ENCODE results near the gene RGS6. TPM values are rescaled to one million over a fixed set of nuclear protein-coding genes. Genes with fewer than 3 reads are reported as not detected.
A peak's percentile ranks its signal among the peaks of the same experiment; 100 is the strongest.

RGS6 gene
- total RNA-seq, 2 experiments from 2014 or later: not detected

- no peaks in the 10 kb centered on the region for H3K36me3 Mint-ChIP-seq (ENCODE audit: low read depth)
- H3K9me3 Mint-ChIP-seq: peaks cover 6% of the 10 kb centered on the region
- H3K4me3 ChIP-seq (ENCODE audit: low read length): no peak overlapping the region
- peaks cover 35% of the 10 kb centered on the region for H3K4me1 ChIP-seq (ENCODE audit: insufficient read depth, low read length)
- POLR2A ChIA-PET: interaction anchor here (1.2 kb wide), 1 partner anchor 388 kb away, joined by 3 read pairs; no protein-coding TSS in a partner anchor
- H3K27me3 Mint-ChIP-seq: no peaks in the 10 kb centered on the region
- H3K36me3 ChIP-seq (ENCODE audit: insufficient read depth, low read length): no peaks in the 10 kb centered on the region
- ATAC-seq (ENCODE audit: poor library complexity) (peak; percentile 66), DNase-seq (peak; percentile 48 to 85 (median 66))
- peaks cover 0 to 5% of the 10 kb centered on the region in 2 experiments for H3K9me3 ChIP-seq (ENCODE audit: control insufficient read depth in 1 of 2, insufficient read depth in 1 of 2, low read length in 2 of 2)
- H3K27me3 ChIP-seq (ENCODE audit: control insufficient read depth in 1 of 2, insufficient read depth in 2 of 2, low read length in 2 of 2): no peaks in the 10 kb centered on the region
- intact Hi-C loops (cut with DNase I, micrococcal nuclease): loop anchor here (1.0 to 5.0 kb wide), 3 partner anchors 388 to 955 kb away; no protein-coding TSS in a partner anchor
- peaks cover 52% of the 10 kb centered on the region for H3K4me1 Mint-ChIP-seq (ENCODE audit: low read depth)
- CTCF ChIA-PET: interaction anchor here (0.7 to 2.1 kb wide), 11 partner anchors 33 to 431 kb away, joined by 3 to 26 read pairs (median 3); no protein-coding TSS in a partner anchor
- TF ChIP-seq CTCF (IDR thresholded peaks at IDR 0.05): peak; percentile 81
- H3K27ac ChIP-seq (ENCODE audit: low read depth in 1 of 2, low read length in 2 of 2): no peak overlapping the region
- H3K27ac Mint-ChIP-seq: peak overlapping the region; percentile 15
- peak overlapping the region; percentile 32 for H3K4me3 Mint-ChIP-seq
Observed at GRCh38 chr14:72516936-72517700, 584.9 kb downstream of the RGS6 start.

GRCh38 chr14:72517736-72518135, 585.5 kb downstream of the RGS6 start:
- peaks cover 0 to 5% of the 10 kb centered on the region in 2 experiments for H3K9me3 ChIP-seq (ENCODE audit: control insufficient read depth in 1 of 2, insufficient read depth in 1 of 2, low read length in 2 of 2)
- H3K4me3 ChIP-seq (ENCODE audit: low read length): no peak overlapping the region
- H3K4me1 Mint-ChIP-seq (ENCODE audit: low read depth): peaks cover 52% of the 10 kb centered on the region
- intact Hi-C loops (cut with DNase I, micrococcal nuclease): loop anchor here (1.0 to 5.0 kb wide), 3 partner anchors 388 to 955 kb away; no protein-coding TSS in a partner anchor
- H3K27me3 ChIP-seq (ENCODE audit: control insufficient read depth in 1 of 2, insufficient read depth in 2 of 2, low read length in 2 of 2): no peaks in the 10 kb centered on the region
- DNase-seq (no peak), ATAC-seq (ENCODE audit: poor library complexity) (no peak)
- H3K27me3 Mint-ChIP-seq: no peaks in the 10 kb centered on the region
- peaks cover 6% of the 10 kb centered on the region for H3K9me3 Mint-ChIP-seq
- POLR2A ChIA-PET: interaction anchor here (1.2 to 1.3 kb wide), 2 partner anchors 77 to 387 kb away, joined by 3 to 6 read pairs; no protein-coding TSS in a partner anchor
- no peak overlapping the region for H3K27ac ChIP-seq (ENCODE audit: low read depth in 1 of 2, low read length in 2 of 2)
- H3K36me3 ChIP-seq (ENCODE audit: insufficient read depth, low read length): no peaks in the 10 kb centered on the region
- CTCF ChIA-PET: interaction anchor here (0.8 to 2.8 kb wide), 7 partner anchors 35 to 431 kb away, joined by 3 to 26 read pairs (median 7); no protein-coding TSS in a partner anchor
- H3K4me1 ChIP-seq (ENCODE audit: insufficient read depth, low read length): peaks cover 35% of the 10 kb centered on the region
- H3K36me3 Mint-ChIP-seq (ENCODE audit: low read depth): no peaks in the 10 kb centered on the region
- no peak overlapping the region for H3K4me3 Mint-ChIP-seq
- peak overlapping the region; percentile 76 for H3K27ac Mint-ChIP-seq
- no peak for TF ChIP-seq CTCF (IDR thresholded peaks at IDR 0.05)

GRCh38 chr14:72518809-72519377, 586.7 kb downstream of the RGS6 start:
- DNase-seq (peak in 7 of 14 experiments; percentile 6 to 74 (median 55)), ATAC-seq (ENCODE audit: poor library complexity) (peak; percentile 81)
- Mint-ChIP-seq H3K4me3 (peak overlapping the region; percentile 49), H3K27ac (peak overlapping the region; percentile 76), H3K36me3 (ENCODE audit: low read depth) (no peaks in the 10 kb centered on the region), H3K27me3 (no peaks in the 10 kb centered on the region), H3K4me1 (ENCODE audit: low read depth) (peaks cover 58% of the 10 kb centered on the region), H3K9me3 (peaks cover 6% of the 10 kb centered on the region)
- POLR2A ChIA-PET: interaction anchor here (0.9 to 1.3 kb wide), 3 partner anchors 76 to 384 kb away, joined by 3 to 6 read pairs (median 4); no protein-coding TSS in a partner anchor
- Histone ChIP-seq H3K4me1 (ENCODE audit: insufficient read depth, low read length) (peaks cover 35% of the 10 kb centered on the region), H3K4me3 (ENCODE audit: low read length) (peak overlapping the region; percentile 4), H3K36me3 (ENCODE audit: insufficient read depth, low read length) (no peaks in the 10 kb centered on the region), H3K9me3 (ENCODE audit: control insufficient read depth in 1 of 2, insufficient read depth in 1 of 2, low read length in 2 of 2) (peaks cover 0 to 5% of the 10 kb centered on the region in 2 experiments), H3K27ac (ENCODE audit: low read depth in 1 of 2, low read length in 2 of 2) (peak overlapping the region; percentile 32 to 50), H3K27me3 (ENCODE audit: control insufficient read depth in 1 of 2, insufficient read depth in 2 of 2, low read length in 2 of 2) (no peaks in the 10 kb centered on the region)
- TF ChIP-seq CTCF (IDR thresholded peaks at IDR 0.05): no peak
- intact Hi-C loops (cut with DNase I, micrococcal nuclease): loop anchor here in 1 of 2 experiments (5.0 kb wide), 1 partner anchor 953 kb away; no protein-coding TSS in a partner anchor
- CTCF ChIA-PET: interaction anchor here (2.0 to 2.8 kb wide), 2 partner anchors 386 to 430 kb away, joined by 7 to 9 read pairs; no protein-coding TSS in a partner anchor

Measured in CD4-positive, alpha-beta T cell (primary cell).